IMR-90 (cell line): ENCODE measurements around the gene ATRNL1. TPM values are rescaled to one million over a fixed set of nuclear protein-coding genes. Genes with fewer than 3 reads are reported as not detected.

Experiments
- ATAC-seq: fragments of 200-7000 bp; cut with Tn5 transposase; 2 replicates; pipeline ENCODE4 v1.9.1; 2020; ENCODE audit warnings: low read depth, mild to moderate bottlenecking, moderate library complexity
- BruUV-seq: library from RNA; stranded (reverse); fragments of 400-500 nt; replicated peaks from 2 replicates; lab custom pipeline; 2021; lab: Mats Ljungman, UMichigan
- CTCF ChIA-PET: fragments of 300-600 bp; formaldehyde crosslinking; extraction: SDS; loops from one replicate; lab custom pipeline; 2021; ENCODE audit warnings: antibody characterized with exemption; lab: Yijun Ruan, JAX
- POLR2A ChIA-PET: fragments of 300-600 bp; sonication (Branson Sonifier 250); formaldehyde crosslinking; loops from one replicate; lab custom pipeline; 2022; ENCODE audit warnings: antibody characterized with exemption; ENCODE audit not compliant: unreplicated experiment; lab: Charles Lee
- DNase-seq: peaks from one replicate; pipeline ENCODE4 v3.0.0; 2013
- H2AFZ ChIP-seq: replicated peaks from 2 replicates; pipeline ENCODE3; 2013; ENCODE audit warnings: low read length, mild to moderate bottlenecking; ENCODE audit not compliant: poor library complexity
- H2AK5ac ChIP-seq: 2 replicates; pipeline ENCODE4 v1.6.1; 2013; ENCODE audit warnings: low read depth, low read length, inconsistent platforms
- H2AK9ac ChIP-seq: replicated peaks from 2 replicates; pipeline ENCODE3; 2013; ENCODE audit warnings: mild to moderate bottlenecking, low read depth, low read length, moderate library complexity; ENCODE audit not compliant: poor library complexity
- H2BK120ac ChIP-seq: 2 replicates; pipeline ENCODE4 v1.6.1; 2013; ENCODE audit warnings: low read depth, low read length, inconsistent platforms
- H2BK15ac ChIP-seq: 3 replicates; pipeline ENCODE4 v1.6.1; 2013; ENCODE audit warnings: low read depth, low read length, inconsistent platforms
- H2BK20ac ChIP-seq: 2 replicates; pipeline ENCODE4 v1.6.1; 2013; ENCODE audit warnings: low read depth, mild to moderate bottlenecking, inconsistent platforms, low read length, moderate library complexity
- H2BK5ac ChIP-seq: 2 replicates; pipeline ENCODE4 v1.6.1; 2013; ENCODE audit warnings: mild to moderate bottlenecking, low read depth, low read length, inconsistent platforms; ENCODE audit not compliant: poor library complexity, severe bottlenecking
- H3K14ac ChIP-seq: replicated peaks from 2 replicates; pipeline ENCODE4 v1.6.1; 2013; ENCODE audit warnings: low read depth, low read length, inconsistent platforms
- H3K18ac ChIP-seq: 2 replicates; pipeline ENCODE4 v1.6.1; 2013; ENCODE audit warnings: low read depth, low read length, control low read depth
- H3K23ac ChIP-seq: 2 replicates; pipeline ENCODE4 v1.6.1; 2013; ENCODE audit warnings: low read depth, low read length, inconsistent platforms
- H3K27ac ChIP-seq: 2 replicates; pipeline ENCODE4 v1.5.1; 2013; ENCODE audit warnings: mild to moderate bottlenecking, control low read depth, low read length; ENCODE audit not compliant: insufficient read depth
- H3K27me3 ChIP-seq: 2 replicates; pipeline ENCODE4 v1.6.1; 2013; ENCODE audit warnings: low read length; ENCODE audit not compliant: control insufficient read depth, insufficient read depth
- H3K36me3 ChIP-seq: 2 replicates; pipeline ENCODE4 v1.6.1; 2013; ENCODE audit warnings: low read length, mixed read lengths; ENCODE audit not compliant: control insufficient read depth, insufficient read depth
- H3K4ac ChIP-seq: 2 replicates; pipeline ENCODE4 v1.6.1; 2013; ENCODE audit warnings: low read depth, low read length, inconsistent platforms
- H3K4me1 ChIP-seq: 2 replicates; pipeline ENCODE4 v1.6.1; 2013; ENCODE audit warnings: low read length, mixed read lengths; ENCODE audit not compliant: control insufficient read depth, insufficient read depth
- H3K4me2 ChIP-seq: 2 replicates; pipeline ENCODE4 v1.6.1; 2013; ENCODE audit warnings: low read depth, mild to moderate bottlenecking, control low read depth, low read length, moderate library complexity
- H3K4me3 ChIP-seq: 2 replicates; pipeline ENCODE4 v1.5.1; 2013; ENCODE audit warnings: low read depth, mild to moderate bottlenecking, control low read depth, low read length, moderate library complexity; ENCODE audit not compliant: insufficient read depth
- H3K56ac ChIP-seq: 2 replicates; pipeline ENCODE4 v1.6.1; 2013; ENCODE audit warnings: low read length, inconsistent platforms; ENCODE audit not compliant: insufficient read depth; ENCODE audit errors: extremely low read depth
- H3K79me1 ChIP-seq, 2 experiments: 2 replicates each; pipeline ENCODE4 v1.6.1; 2013; ENCODE audit warnings: low read length in 2 of 2, inconsistent platforms in 1 of 2, low read depth in 1 of 2
- H3K9ac ChIP-seq: 2 replicates; pipeline ENCODE4 v1.6.1; 2013; ENCODE audit warnings: low read depth, low read length, control low read depth
- H3K9me1 ChIP-seq: 2 replicates; pipeline ENCODE4 v1.6.1; 2013; ENCODE audit warnings: low read length, inconsistent platforms; ENCODE audit not compliant: insufficient read depth
- H3K9me3 ChIP-seq: 2 replicates; pipeline ENCODE4 v1.6.1; 2013; ENCODE audit warnings: low read length; ENCODE audit not compliant: control insufficient read depth, insufficient read depth
- H4K20me1 ChIP-seq: 2 replicates; pipeline ENCODE4 v1.6.1; 2013; ENCODE audit warnings: low read length, inconsistent platforms; ENCODE audit not compliant: insufficient read depth
- H4K5ac ChIP-seq: 2 replicates; pipeline ENCODE4 v1.6.1; 2013; ENCODE audit warnings: mild to moderate bottlenecking, low read depth, low read length, control low read depth
- H4K8ac ChIP-seq, 2 experiments: 2 replicates each; pipeline ENCODE4 v1.6.1; 2013; ENCODE audit warnings: low read depth in 2 of 2, low read length in 2 of 2, control low read depth in 1 of 2, inconsistent platforms in 1 of 2
- H4K91ac ChIP-seq: 2 replicates; pipeline ENCODE4 v1.6.1; 2013; ENCODE audit warnings: low read depth, low read length, inconsistent platforms; ENCODE audit not compliant: insufficient read depth
- BHLHE40 ChIP-seq: fragments of 150-350 bp; IDR thresholded peaks from 2 replicates; pipeline ENCODE4 v1.6.1; 2016; ENCODE audit warnings: mild to moderate bottlenecking, low read depth, low read length
- CEBPB ChIP-seq: IDR thresholded peaks from 2 replicates; pipeline ENCODE4 v1.6.1; 2012; ENCODE audit warnings: low read depth, low read length, improper control_type of control experiment
- MAFK ChIP-seq: IDR thresholded peaks from 2 replicates; pipeline ENCODE4 v1.6.1; 2012; ENCODE audit warnings: low read depth, low read length, improper control_type of control experiment
- POLR2A ChIP-seq: IDR thresholded peaks from 2 replicates; pipeline ENCODE4 v1.6.1; 2012; ENCODE audit warnings: mild to moderate bottlenecking, low read depth, low read length
- RAD21 ChIP-seq: IDR thresholded peaks from 2 replicates; pipeline ENCODE4 v1.6.1; 2012; ENCODE audit warnings: low read length, improper control_type of control experiment
- RCOR1 ChIP-seq: IDR thresholded peaks from 2 replicates; pipeline ENCODE4 v1.6.1; 2012; ENCODE audit warnings: mild to moderate bottlenecking, low read length, improper control_type of control experiment; ENCODE audit not compliant: insufficient replicate concordance
- SMC3 ChIP-seq: fragments of 150-350 bp; IDR thresholded peaks from 2 replicates; pipeline ENCODE4 v1.6.1; 2016; ENCODE audit warnings: low read depth, mild to moderate bottlenecking, antibody characterized with exemption, low read length, moderate library complexity
- USF2 ChIP-seq: fragments of 150-350 bp; IDR thresholded peaks from 2 replicates; pipeline ENCODE4 v1.6.1; 2017; ENCODE audit warnings: mild to moderate bottlenecking, antibody characterized with exemption, low read length, low read depth
- WGBS, 2 experiments: methylation state at CpG; one replicate each; pipeline versions ENCODE4 v1.1.5 to v1.1.7; 2013; ENCODE audit warnings: missing lambda C conversion rate in 2 of 2; ENCODE audit not compliant: insufficient read length in 1 of 2; ENCODE audit errors: extremely low coverage in 2 of 2; 5-methylcytosine and 5-hydroxymethylcytosine counted together
- dilution Hi-C: fragments of 300-500 bp; cut with HindIII; formaldehyde crosslinking; loops from one replicate; pipeline ENCODE4 v1.14.3; 2018; ENCODE audit warnings: low sequenced_read_pairs; ENCODE audit not compliant: unreplicated experiment
- in situ Hi-C: fragments of 300-500 bp; cut with MboI; formaldehyde crosslinking; loops from 3 replicates; pipeline ENCODE4 v1.14.3; 2019; ENCODE audit warnings: low sequenced_read_pairs, inconsistent platforms, mixed read lengths
- intact Hi-C: fragments of 100-400 bp; cut with micrococcal nuclease; formaldehyde crosslinking; loops from 2 replicates; pipeline ENCODE4 v1.10.0; 2022
- polyA plus RNA-seq, 3 experiments: library from polyadenylated mRNA; depleted of rRNA; stranded (reverse); fragments of >200 nt; gene quantifications; 2 replicates each; pipeline ENCODE4 v1.2.3, GENCODE V29; 2012; ENCODE audit warnings: low replicate concordance in 1 of 3
- total RNA-seq: library from RNA; depleted of rRNA; stranded (reverse); fragments of >200 nt; gene quantifications from 2 replicates; pipeline ENCODE4 v1.2.3, GENCODE V29; 2012

ATRNL1 gene
- total and polyA plus RNA-seq, 2 of the 4 experiments (the other 2 are of a cell fraction) = 0.18 to 0.19 TPM

GRCh38 chr10:115914475-115914874 is 821.3 kb downstream of the ATRNL1 start:
- no peak overlapping the region for H4K91ac ChIP-seq
- ATAC-seq = no peak
- CTCF ChIA-PET = no interaction called here
- H4K20me1 ChIP-seq = no peaks in the 10 kb centered on the region
- H3K4me2 ChIP-seq = no peak overlapping the region
- no peak overlapping the region for H2BK5ac ChIP-seq
- no peak for DNase-seq
- H4K8ac ChIP-seq = no peak overlapping the region
- H3K56ac ChIP-seq = no peak overlapping the region; the same call in 1 of the 2 replicates
- no CpG with 5 or more reads among the region's 3 CpGs for WGBS, 2 experiments
- H3K9me1 ChIP-seq = no peaks in the 10 kb centered on the region
- H3K4ac ChIP-seq = no peak overlapping the region
- no peak overlapping the region for H4K5ac ChIP-seq
- intact Hi-C loops (no loop called here), dilution Hi-C loops (no loop called here), in situ Hi-C loops (no loop called here)
- 0 out of 2 replicates have a peak, but pooled peaks cover 2% of the 10 kb centered on the region for H3K9me3 ChIP-seq
- H3K4me1 ChIP-seq = peaks cover 2% of the 10 kb centered on the region; the same call in 1 of the 2 replicates
- no peak overlapping the region for H3K23ac ChIP-seq
- H3K4me3 ChIP-seq = no peak overlapping the region
- H3K14ac ChIP-seq = no peak overlapping the region
- H3K36me3 ChIP-seq = no peaks in the 10 kb centered on the region
- H2AK9ac ChIP-seq = no peak overlapping the region
- no peak overlapping the region for H2BK20ac ChIP-seq
- no TSS peak for BruUV-seq
- H3K79me1 ChIP-seq = no peaks in the 10 kb centered on the region
- H3K18ac ChIP-seq = no peak overlapping the region
- no peak overlapping the region for H2AK5ac ChIP-seq
- H3K9ac ChIP-seq = no peak overlapping the region
- H3K27ac ChIP-seq = no peak overlapping the region
- no peak overlapping the region for H2BK15ac ChIP-seq
- no peaks in the 10 kb centered on the region; the same call in none of the 2 replicates for H3K27me3 ChIP-seq
- no peak overlapping the region for H2BK120ac ChIP-seq
- no peak for TF ChIP-seq CEBPB
- TF ChIP-seq POLR2A = no peak
- TF ChIP-seq MAFK = no peak
- no peak for TF ChIP-seq RAD21
- TF ChIP-seq SMC3 = no peak
- TF ChIP-seq USF2 = no peak
- no peak for TF ChIP-seq BHLHE40
- no peak for TF ChIP-seq RCOR1
- POLR2A ChIA-PET = no interaction called here
- H2AFZ ChIP-seq = peak overlapping the region; percentile 35
